ENCODE data around the gene TTLL10.

GRCh38 chr1:1157426-1157913 is 16.2 kb upstream of the TTLL10 start:
- no peak for TF ChIP-seq CTCF (optimal IDR thresholded peaks at IDR 0.05 in 1 of 3, IDR thresholded peaks at IDR 0.05 in 1 of 3, conservative IDR thresholded peaks at IDR 0.05 in 1 of 3; ENCODE audit: extremely low read depth in 1 of 3, insufficient read depth in 2 of 3, low read length in 3 of 3)
- TF ChIP-seq EZH2 (IDR thresholded peaks at IDR 0.05; ENCODE audit: low read length) = no peak

Data from keratinocyte (primary cell).